ENCODE data around the gene MBOAT7.

The MBOAT7 gene

DNA sequence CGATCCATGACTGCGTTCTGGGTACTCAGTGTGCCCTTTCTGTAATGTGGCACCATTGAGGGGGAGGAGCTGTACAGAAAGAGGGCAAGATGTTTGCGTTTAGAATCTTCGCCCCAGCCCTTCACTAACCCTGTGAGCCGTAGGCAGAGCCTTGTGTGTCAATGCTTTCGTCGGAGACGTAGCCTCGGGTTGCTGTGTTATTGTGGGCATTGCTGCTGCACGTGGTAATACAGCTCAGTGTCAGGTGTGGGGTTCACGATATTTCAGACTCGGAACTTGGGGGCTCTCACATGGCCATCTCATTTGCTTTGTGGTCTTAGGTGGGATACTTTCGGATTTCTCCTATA lies 17.4 kb upstream of the MBOAT7 start:
- no peaks in the 10 kb centered on the region for H3K27me3 ChIP-seq (ENCODE audit: insufficient read depth, insufficient read length)
- H3K4me1 ChIP-seq (ENCODE audit: insufficient read depth, insufficient read length) = peaks cover 29% of the 10 kb centered on the region
- no peak for DNase-seq (ENCODE audit: low read depth, low spot score)
- TF ChIP-seq YY1 (IDR thresholded peaks at IDR 0.05; ENCODE audit: insufficient read depth, insufficient read length) = no peak
- TF ChIP-seq SUZ12 (IDR thresholded peaks at IDR 0.05; ENCODE audit: extremely low read depth, insufficient read depth, insufficient read length) = no peak
- TF ChIP-seq ZNF274 (IDR thresholded peaks at IDR 0.05; ENCODE audit: low read depth, low read length) = no peak
- no peak overlapping the region for H3K9ac ChIP-seq (ENCODE audit: insufficient read length, low read depth)
- H3K9me3 ChIP-seq (ENCODE audit: insufficient read depth, low read length) = no peaks in the 10 kb centered on the region
- peaks cover 84% of the 10 kb centered on the region for H3K36me3 ChIP-seq (ENCODE audit: insufficient read depth, insufficient read length, low read length)
- H3K4me3 ChIP-seq (ENCODE audit: insufficient read length, low read depth) = no peak overlapping the region

DNA sequence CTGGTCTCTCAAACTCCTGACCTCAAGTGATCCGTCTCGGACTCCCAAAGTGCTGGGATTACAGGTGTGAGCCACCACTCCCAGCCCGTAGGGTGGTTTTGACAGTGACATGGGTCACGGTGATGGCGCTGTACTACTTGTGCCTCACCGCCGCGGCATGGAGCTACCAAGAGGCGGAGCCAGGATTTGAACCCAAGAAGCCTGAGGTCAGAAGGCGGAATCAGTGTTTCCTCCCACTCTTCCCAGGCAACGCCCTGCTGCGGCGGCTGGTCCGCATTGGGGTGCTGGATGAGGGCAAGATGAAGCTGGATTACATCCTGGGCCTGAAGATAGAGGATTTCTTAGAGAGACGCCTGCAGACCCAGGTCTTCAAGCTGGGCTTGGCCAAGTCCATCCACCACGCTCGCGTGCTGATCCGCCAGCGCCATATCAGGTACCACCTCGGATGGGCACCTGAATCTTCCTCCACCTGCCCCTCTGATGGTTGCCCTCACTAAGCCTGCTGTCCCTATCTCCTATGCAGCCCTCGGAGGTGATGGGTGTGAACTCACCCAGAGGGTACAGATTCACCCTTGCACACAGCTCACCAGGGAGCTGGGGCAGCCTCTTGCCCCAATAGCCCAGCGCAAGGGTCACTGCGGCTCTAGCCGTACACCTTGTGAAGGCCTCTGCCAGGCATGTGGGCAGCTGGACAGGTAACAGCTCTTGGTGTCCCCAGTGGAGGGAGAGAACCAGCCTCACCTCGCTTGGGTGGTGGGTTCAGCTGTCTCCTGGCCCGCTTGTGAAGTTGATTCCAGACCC lies 16.9 kb upstream of the MBOAT7 start:
- no peak for DNase-seq (ENCODE audit: low read depth, low spot score)
- H3K36me3 ChIP-seq (ENCODE audit: insufficient read depth, insufficient read length, low read length) = peaks cover 86% of the 10 kb centered on the region
- peaks cover 27% of the 10 kb centered on the region for H3K4me1 ChIP-seq (ENCODE audit: insufficient read depth, insufficient read length)
- H3K9ac ChIP-seq (ENCODE audit: insufficient read length, low read depth) = no peak overlapping the region
- no peak overlapping the region for H3K4me3 ChIP-seq (ENCODE audit: insufficient read length, low read depth)
- no peaks in the 10 kb centered on the region for H3K27me3 ChIP-seq (ENCODE audit: insufficient read depth, insufficient read length)
- H3K9me3 ChIP-seq (ENCODE audit: insufficient read depth, low read length) = no peaks in the 10 kb centered on the region
- no peak for TF ChIP-seq ZNF274 (IDR thresholded peaks at IDR 0.05; ENCODE audit: low read depth, low read length)

DNA sequence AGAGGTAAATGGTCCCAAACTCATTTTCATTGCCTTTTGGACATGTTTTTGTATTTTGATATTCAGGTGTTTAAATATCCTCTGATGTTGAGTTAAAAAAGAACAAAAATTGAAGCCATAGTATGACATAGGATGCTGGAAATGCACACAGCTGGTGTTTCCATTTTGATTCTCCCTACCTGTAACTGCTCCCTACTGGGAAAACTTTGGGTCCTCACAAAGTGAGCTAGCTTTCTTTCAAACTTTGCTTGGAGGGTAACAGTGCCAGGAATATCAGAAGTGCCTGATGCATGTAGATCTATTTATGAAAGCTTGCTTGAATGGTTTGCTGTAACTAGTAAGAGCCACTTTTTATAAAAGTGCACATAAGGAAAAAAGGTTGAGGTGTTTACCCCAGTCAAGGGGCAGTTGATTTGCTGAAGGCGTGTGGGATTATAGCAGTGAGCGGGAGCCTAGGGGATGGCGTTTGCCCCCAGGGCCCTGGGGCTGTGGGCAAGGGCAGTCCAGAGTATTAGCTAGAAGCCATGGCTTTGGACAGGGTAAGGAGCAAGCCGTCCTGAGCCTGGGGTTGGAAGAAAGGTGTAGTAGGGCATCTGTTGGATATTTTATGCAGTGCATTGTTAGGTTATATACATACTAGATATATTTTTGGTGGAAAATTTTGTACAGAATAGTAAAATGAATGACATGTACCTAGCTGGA lies 15.5 kb upstream of the MBOAT7 start:
- H3K4me1 ChIP-seq (ENCODE audit: insufficient read depth, insufficient read length) = peaks cover 25% of the 10 kb centered on the region
- peak overlapping the region; percentile 36 for H3K9ac ChIP-seq (ENCODE audit: insufficient read length, low read depth)

DNA sequence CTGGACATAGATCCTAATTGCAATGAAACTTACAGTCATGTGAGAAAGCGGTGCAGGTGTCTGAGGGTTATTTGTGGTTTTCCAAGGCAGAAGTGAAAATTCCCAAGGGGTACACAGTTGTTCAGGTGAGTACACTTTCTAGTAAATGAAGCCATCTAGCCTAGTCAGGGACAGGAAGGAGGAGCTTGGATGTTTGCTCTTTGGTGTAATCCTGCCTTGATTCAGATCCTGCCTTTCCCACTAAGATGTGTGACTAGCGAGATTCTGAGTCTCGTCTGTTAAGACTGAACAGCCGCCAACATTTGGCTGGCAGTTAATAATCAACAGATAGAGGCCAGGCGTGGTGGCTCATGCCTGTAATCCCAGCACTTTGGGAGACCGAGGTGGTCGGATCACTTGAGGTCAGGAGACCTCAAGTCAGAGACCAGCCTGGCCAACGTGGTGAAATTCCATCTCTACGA lies 13.8 kb upstream of the MBOAT7 start:
- Histone ChIP-seq H3K4me1 (ENCODE audit: insufficient read depth, insufficient read length) (peaks cover 19% of the 10 kb centered on the region), H3K4me3 (ENCODE audit: insufficient read length, low read depth) (peak overlapping the region; percentile 91), H3K36me3 (ENCODE audit: insufficient read depth, insufficient read length, low read length) (peaks cover 79% of the 10 kb centered on the region), H3K9me3 (ENCODE audit: insufficient read depth, low read length) (no peaks in the 10 kb centered on the region), H3K9ac (ENCODE audit: insufficient read length, low read depth) (peak overlapping the region; percentile 98), H3K27me3 (ENCODE audit: insufficient read depth, insufficient read length) (no peaks in the 10 kb centered on the region)
- TF ChIP-seq SUZ12 (IDR thresholded peaks at IDR 0.05; ENCODE audit: extremely low read depth, insufficient read depth, insufficient read length) (no peak), ZNF274 (IDR thresholded peaks at IDR 0.05; ENCODE audit: low read depth, low read length) (no peak), YY1 (IDR thresholded peaks at IDR 0.05; ENCODE audit: insufficient read depth, insufficient read length) (no peak)
- DNase-seq (ENCODE audit: low read depth, low spot score) = no peak

More for the DNA sequence above, 15.5 kb upstream of the MBOAT7 start:
- no peak overlapping the region for H3K4me3 ChIP-seq (ENCODE audit: insufficient read length, low read depth)
- no peak for TF ChIP-seq SUZ12 (IDR thresholded peaks at IDR 0.05; ENCODE audit: extremely low read depth, insufficient read depth, insufficient read length)
- no peak for TF ChIP-seq YY1 (IDR thresholded peaks at IDR 0.05; ENCODE audit: insufficient read depth, insufficient read length)
- no peak for TF ChIP-seq ZNF274 (IDR thresholded peaks at IDR 0.05; ENCODE audit: low read depth, low read length)
- DNase-seq (ENCODE audit: low read depth, low spot score) = no peak
- no peaks in the 10 kb centered on the region for H3K27me3 ChIP-seq (ENCODE audit: insufficient read depth, insufficient read length)
- H3K9me3 ChIP-seq (ENCODE audit: insufficient read depth, low read length) = no peaks in the 10 kb centered on the region
- H3K36me3 ChIP-seq (ENCODE audit: insufficient read depth, insufficient read length, low read length) = peaks cover 87% of the 10 kb centered on the region

DNA sequence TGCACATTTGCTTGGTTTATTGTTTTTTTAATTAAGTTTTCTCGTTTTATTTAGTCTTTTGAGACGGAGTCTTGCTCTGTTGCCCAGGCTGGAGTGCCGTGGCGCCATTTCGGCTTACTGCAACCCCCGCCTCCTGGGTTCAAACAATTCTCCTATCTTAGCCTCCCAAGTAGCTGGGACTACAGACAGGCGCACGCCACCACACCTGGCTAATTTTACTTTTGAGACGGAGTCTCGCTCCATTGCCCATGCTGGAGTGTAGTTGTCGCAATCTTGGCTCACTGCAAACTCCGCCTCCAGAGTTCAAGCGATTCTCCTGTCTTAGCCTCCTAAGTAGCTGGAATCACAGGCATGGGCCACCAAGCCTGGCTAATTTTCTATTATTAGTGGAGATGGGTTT lies 12.6 kb upstream of the MBOAT7 start:
- Histone ChIP-seq H3K4me1 (ENCODE audit: insufficient read depth, insufficient read length) (peaks cover 13% of the 10 kb centered on the region), H3K4me3 (ENCODE audit: insufficient read length, low read depth) (peak overlapping the region; percentile 91), H3K9ac (ENCODE audit: insufficient read length, low read depth) (peak overlapping the region; percentile 98), H3K36me3 (ENCODE audit: insufficient read depth, insufficient read length, low read length) (peaks cover 71% of the 10 kb centered on the region), H3K9me3 (ENCODE audit: insufficient read depth, low read length) (no peaks in the 10 kb centered on the region), H3K27me3 (ENCODE audit: insufficient read depth, insufficient read length) (no peaks in the 10 kb centered on the region)
- TF ChIP-seq SUZ12 (IDR thresholded peaks at IDR 0.05; ENCODE audit: extremely low read depth, insufficient read depth, insufficient read length) (no peak), YY1 (IDR thresholded peaks at IDR 0.05; ENCODE audit: insufficient read depth, insufficient read length) (no peak), ZNF274 (IDR thresholded peaks at IDR 0.05; ENCODE audit: low read depth, low read length) (no peak)
- no peak for DNase-seq (ENCODE audit: low read depth, low spot score)

DNA sequence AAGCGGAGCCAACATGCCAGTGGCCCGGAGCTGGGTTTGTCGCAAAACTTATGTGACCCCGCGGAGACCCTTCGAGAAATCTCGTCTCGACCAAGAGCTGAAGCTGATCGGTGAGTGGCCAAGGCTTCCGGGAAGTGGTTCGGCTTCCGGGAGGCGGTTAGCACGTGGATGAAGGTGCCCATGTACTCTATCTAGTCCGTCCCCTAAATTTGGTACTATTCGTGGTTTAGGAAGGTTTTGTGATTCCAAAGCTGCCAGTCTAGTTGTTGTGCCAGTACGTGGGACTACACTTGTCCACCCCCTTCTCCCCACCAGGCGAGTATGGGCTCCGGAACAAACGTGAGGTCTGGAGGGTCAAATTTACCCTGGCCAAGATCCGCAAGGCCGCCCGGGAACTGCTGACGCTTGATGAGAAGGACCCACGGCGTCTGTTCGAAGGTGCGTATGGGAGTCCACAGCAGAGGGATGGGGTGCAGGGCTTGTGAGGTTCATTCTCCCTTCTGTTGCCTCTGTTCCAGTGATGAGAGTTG lies 11.9 kb upstream of the MBOAT7 start:
- H3K36me3 ChIP-seq (ENCODE audit: insufficient read depth, insufficient read length, low read length) = peaks cover 65% of the 10 kb centered on the region
- TF ChIP-seq YY1 (IDR thresholded peaks at IDR 0.05; ENCODE audit: insufficient read depth, insufficient read length) = no peak
- DNase-seq (ENCODE audit: low read depth, low spot score) = no peak
- H3K27me3 ChIP-seq (ENCODE audit: insufficient read depth, insufficient read length) = no peaks in the 10 kb centered on the region
- peak overlapping the region; percentile 98 for H3K9ac ChIP-seq (ENCODE audit: insufficient read length, low read depth)
- no peaks in the 10 kb centered on the region for H3K9me3 ChIP-seq (ENCODE audit: insufficient read depth, low read length)
- peaks cover 7% of the 10 kb centered on the region for H3K4me1 ChIP-seq (ENCODE audit: insufficient read depth, insufficient read length)
- peak overlapping the region; percentile 91 for H3K4me3 ChIP-seq (ENCODE audit: insufficient read length, low read depth)

DNA sequence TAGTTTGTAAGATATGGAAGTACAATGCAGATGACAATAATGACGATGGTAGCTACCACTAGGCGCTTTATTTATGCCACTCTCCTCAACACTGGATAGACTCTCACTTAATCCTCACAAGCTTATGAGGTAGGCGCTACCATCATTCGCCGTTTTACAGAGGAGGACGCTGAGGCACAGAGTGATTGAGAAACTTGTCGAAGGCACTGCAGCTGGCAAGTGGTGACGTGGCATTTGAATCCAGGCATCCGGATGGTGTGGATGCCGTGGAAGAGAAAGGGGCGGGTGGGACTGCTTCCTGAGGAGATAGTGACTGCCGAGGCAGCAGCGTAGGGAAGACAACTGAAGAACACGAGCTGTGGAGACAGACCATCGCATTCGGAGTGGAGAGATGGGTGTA lies 10.0 kb upstream of the MBOAT7 start:
- TF ChIP-seq ZNF274 (IDR thresholded peaks at IDR 0.05; ENCODE audit: low read depth, low read length) (no peak), SUZ12 (IDR thresholded peaks at IDR 0.05; ENCODE audit: extremely low read depth, insufficient read depth, insufficient read length) (no peak), YY1 (IDR thresholded peaks at IDR 0.05; ENCODE audit: insufficient read depth, insufficient read length) (no peak)
- no peaks in the 10 kb centered on the region for H3K27me3 ChIP-seq (ENCODE audit: insufficient read depth, insufficient read length)
- H3K36me3 ChIP-seq (ENCODE audit: insufficient read depth, insufficient read length, low read length) = peaks cover 52% of the 10 kb centered on the region
- no peak for DNase-seq (ENCODE audit: low read depth, low spot score)
- peak overlapping the region; percentile 32 for H3K9ac ChIP-seq (ENCODE audit: insufficient read length, low read depth)
- H3K9me3 ChIP-seq (ENCODE audit: insufficient read depth, low read length) = no peaks in the 10 kb centered on the region
- H3K4me3 ChIP-seq (ENCODE audit: insufficient read length, low read depth) = no peak overlapping the region
- peaks cover 6% of the 10 kb centered on the region for H3K4me1 ChIP-seq (ENCODE audit: insufficient read depth, insufficient read length)
